ENCODE measurements around the gene ALDH3B2. TPM values are rescaled to one million over a fixed set of nuclear protein-coding genes. Genes with fewer than 3 reads are reported as not detected.
"Not testable (repeated sequence)": the region's sequence is repeated elsewhere in the genome, so short reads cannot be mapped to it uniquely, and the experiment has no call there.

ALDH3B2 gene
- total and polyA plus RNA-seq, 4 donors: 0.05 TPM; not detected in 3

DNA sequence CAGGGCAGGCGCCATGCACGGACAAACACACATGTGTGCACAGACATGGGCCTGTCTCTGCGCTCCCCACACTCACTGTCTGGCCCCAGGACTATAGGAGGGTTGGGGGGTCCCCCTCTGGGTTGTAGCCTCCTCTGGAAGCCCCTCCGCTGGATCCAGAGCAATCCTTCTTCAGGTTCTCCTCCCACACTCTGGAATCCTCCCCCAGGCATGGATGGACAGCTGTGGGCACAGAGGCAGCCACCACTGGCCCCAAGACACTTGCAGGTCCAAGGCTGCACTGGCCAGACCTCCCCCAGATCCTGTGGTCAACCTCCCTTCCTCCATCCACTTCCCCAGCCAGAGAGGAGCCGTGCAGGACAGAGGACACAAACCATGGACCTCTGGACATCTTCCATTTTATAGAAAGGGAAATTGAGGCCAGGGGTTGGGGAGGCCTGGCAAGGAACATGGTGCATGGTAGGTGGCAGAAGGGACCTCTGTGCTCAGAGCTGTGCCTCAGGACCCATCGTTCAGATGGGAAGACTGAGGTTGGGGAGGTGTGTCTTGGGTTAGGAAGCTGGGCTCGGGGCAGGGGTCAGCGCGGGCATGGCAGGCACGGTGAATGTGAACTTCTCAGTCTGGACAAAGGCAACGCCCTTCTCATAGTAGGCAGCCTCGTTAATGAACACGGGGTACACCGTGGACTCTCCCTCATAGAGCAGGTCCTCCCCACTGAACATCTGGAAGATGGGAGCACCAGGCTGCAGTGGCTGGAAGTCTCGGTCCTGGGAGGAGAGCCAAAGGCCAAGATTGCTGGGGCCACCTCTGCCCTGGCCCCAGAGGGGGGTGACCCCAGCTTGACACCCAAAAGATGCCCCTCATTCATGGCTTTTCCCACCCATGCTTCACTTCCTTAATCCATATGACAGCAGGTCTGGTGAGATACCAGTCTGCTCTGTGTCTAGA lies 32.0 kb downstream of the ALDH3B2 start:
- Histone ChIP-seq H3K4me1 (ENCODE audit: control insufficient read depth in 1 of 2, insufficient read depth in 2 of 2, low read length in 2 of 2) (no peaks in the 10 kb centered on the region), H3K4me3 (ENCODE audit: low read length in 2 of 2) (no peak overlapping the region), H3K27ac (ENCODE audit: low read depth in 1 of 2, low read length in 2 of 2) (no peak overlapping the region), H3K27me3 (ENCODE audit: control insufficient read depth in 1 of 2, insufficient read depth in 2 of 2, low read length in 1 of 2) (no peaks in the 10 kb centered on the region), H3K36me3 (ENCODE audit: control insufficient read depth in 1 of 2, insufficient read depth in 2 of 2, low read length in 1 of 2) (no peaks in the 10 kb centered on the region), H3K9me3 (ENCODE audit: control insufficient read depth, low read length) (no peaks in the 10 kb centered on the region)
- ATAC-seq (ENCODE audit: low FRiP score) (no peak), DNase-seq (peak in 1 of 2 donors; percentile 58)
- WGBS, 2 donors: 88 to 91% methylated on average over 15 of the region's 15 CpGs
- intact Hi-C loops (cut with DNase I): no loop called here

DNA sequence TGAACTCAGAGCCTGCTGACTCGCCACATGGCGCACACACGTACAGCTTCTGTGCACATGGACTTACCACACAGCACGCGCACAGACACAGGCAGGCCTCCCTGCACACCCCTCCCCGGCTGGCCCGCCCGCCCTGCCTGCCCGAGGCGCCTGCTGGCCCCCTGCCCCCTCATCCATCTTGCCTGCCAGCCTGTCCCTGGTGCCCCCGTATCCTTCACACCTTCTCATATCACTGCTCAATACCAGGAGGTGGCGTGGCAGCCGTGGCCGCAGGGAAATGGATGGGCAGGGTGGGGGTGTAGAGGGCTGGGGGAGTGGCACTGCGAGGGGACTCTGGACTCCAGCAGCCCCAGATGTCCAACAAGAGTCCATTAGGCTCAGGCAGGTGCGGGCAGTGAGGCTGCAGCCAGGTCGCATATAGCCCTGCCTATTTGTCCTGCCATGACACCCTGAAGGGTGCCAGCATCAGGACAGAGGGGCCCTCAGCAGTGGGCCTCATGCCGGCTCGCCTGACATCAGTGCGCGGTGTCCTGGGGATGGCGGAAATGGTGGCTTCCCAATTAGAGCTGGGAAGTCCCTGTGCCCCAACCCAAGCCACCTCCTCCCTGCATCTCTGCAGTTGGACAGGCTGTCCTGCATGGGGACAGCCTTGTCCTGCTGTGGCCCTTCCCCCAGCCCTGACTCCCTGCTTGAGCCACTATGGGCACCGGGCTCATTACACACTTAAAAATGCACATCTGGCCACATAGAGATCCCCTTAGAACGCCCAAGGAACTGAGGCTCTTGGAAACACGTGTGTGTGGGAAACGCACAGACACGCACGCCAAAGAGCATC lies 32.9 kb downstream of the ALDH3B2 start:
- Histone ChIP-seq H3K27ac (ENCODE audit: low read depth in 1 of 2, low read length in 2 of 2) (no peak overlapping the region), H3K36me3 (ENCODE audit: control insufficient read depth in 1 of 2, insufficient read depth in 2 of 2, low read length in 1 of 2) (no peaks in the 10 kb centered on the region), H3K9me3 (ENCODE audit: control insufficient read depth, low read length) (no peaks in the 10 kb centered on the region), H3K27me3 (ENCODE audit: control insufficient read depth in 1 of 2, insufficient read depth in 2 of 2, low read length in 1 of 2) (no peaks in the 10 kb centered on the region), H3K4me1 (ENCODE audit: control insufficient read depth in 1 of 2, insufficient read depth in 2 of 2, low read length in 2 of 2) (no peaks in the 10 kb centered on the region), H3K4me3 (ENCODE audit: low read length in 2 of 2) (no peak overlapping the region)
- WGBS, 2 donors: 77 to 83% methylated on average over 28 of the region's 28 CpGs
- intact Hi-C loops (cut with DNase I): no loop called here
- peak in 1 of 2 donors; percentile 66 for DNase-seq
- no peak for ATAC-seq (ENCODE audit: low FRiP score)

DNA sequence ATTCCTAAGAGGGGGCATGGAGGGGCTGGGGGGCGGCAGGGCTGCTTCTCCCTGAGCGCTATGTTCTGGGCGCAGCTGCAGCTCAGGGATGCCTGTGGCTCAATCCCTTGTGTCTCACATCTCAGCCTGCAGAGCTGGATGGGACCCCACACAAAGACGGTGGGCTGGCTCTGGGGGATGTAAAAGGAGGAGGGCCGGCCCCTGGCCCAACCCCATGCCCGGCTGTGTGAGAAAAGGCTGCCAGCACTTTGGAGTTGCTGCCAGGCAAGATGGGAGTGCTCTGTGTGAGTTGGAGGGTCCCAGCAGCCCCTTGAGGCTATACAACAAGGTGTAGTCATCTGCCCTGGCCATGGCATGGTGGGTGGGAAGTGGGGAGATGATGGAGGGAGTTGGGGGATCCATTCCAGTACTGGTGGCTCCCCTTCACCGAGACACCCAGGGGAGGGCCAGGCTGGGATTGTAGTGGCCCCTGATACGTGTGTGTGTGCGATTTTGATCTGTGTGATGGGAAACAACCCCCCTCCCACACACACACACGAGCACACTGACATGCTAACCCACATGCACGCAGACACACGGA lies 33.6 kb downstream of the ALDH3B2 start:
- Histone ChIP-seq H3K27ac (ENCODE audit: low read depth in 1 of 2, low read length in 2 of 2) (no peak overlapping the region), H3K4me3 (ENCODE audit: low read length in 2 of 2) (no peak overlapping the region), H3K4me1 (ENCODE audit: control insufficient read depth in 1 of 2, insufficient read depth in 2 of 2, low read length in 2 of 2) (no peaks in the 10 kb centered on the region), H3K9me3 (ENCODE audit: control insufficient read depth, low read length) (no peaks in the 10 kb centered on the region), H3K36me3 (ENCODE audit: control insufficient read depth in 1 of 2, insufficient read depth in 2 of 2, low read length in 1 of 2) (no peaks in the 10 kb centered on the region), H3K27me3 (ENCODE audit: control insufficient read depth in 1 of 2, insufficient read depth in 2 of 2, low read length in 1 of 2) (no peaks in the 10 kb centered on the region)
- ATAC-seq (ENCODE audit: low FRiP score) (no peak), DNase-seq (peak in 1 of 2 donors; percentile 20)
- 64 to 66% methylated on average over 12 of the region's 12 CpGs for WGBS, 2 donors
- intact Hi-C loops (cut with DNase I): no loop called here

GRCh38 chr11:67640021-67640757 lies 34.2 kb downstream of the ALDH3B2 start:
- DNase-seq: peak in 1 of 2 donors; percentile 83
- no peaks in the 10 kb centered on the region for H3K4me1 ChIP-seq (ENCODE audit: control insufficient read depth in 1 of 2, insufficient read depth in 2 of 2, low read length in 2 of 2)
- intact Hi-C loops (cut with DNase I): no loop called here
- peak; percentile 17 for ATAC-seq (ENCODE audit: low FRiP score)
- no peaks in the 10 kb centered on the region for H3K9me3 ChIP-seq (ENCODE audit: control insufficient read depth, low read length)
- 37 to 41% methylated on average over 23 of the region's 23 CpGs for WGBS, 2 donors
- H3K27me3 ChIP-seq (ENCODE audit: control insufficient read depth in 1 of 2, insufficient read depth in 2 of 2, low read length in 1 of 2): no peaks in the 10 kb centered on the region
- H3K36me3 ChIP-seq (ENCODE audit: control insufficient read depth in 1 of 2, insufficient read depth in 2 of 2, low read length in 1 of 2): no peaks in the 10 kb centered on the region
- no peak overlapping the region for H3K4me3 ChIP-seq (ENCODE audit: low read length in 2 of 2)
- H3K27ac ChIP-seq (ENCODE audit: low read depth in 1 of 2, low read length in 2 of 2): no peak overlapping the region

DNA sequence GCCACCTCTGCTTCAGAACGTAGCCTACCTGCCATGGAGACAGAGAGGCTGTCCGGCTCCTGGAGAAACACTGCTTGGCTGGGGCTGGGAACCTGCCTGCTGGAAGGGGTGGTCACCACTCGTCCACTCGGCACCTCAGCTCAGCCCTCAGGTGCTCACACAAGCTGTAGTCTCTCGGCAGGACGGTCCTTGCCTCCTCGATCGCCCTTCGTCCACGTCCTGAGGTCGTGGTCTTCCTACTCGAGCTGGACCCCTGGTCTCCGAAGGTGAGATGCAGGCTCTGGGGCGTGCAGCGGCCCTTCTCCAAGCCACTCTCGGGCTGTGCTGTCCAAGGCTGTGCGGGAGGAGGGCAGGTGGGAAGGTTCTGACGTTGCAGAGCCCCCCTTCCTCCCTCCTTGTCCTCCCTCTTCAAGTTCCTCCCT lies 35.0 kb downstream of the ALDH3B2 start, which contains the start of gene TBX10:
TBX10 (minus strand) TSS at position 326 of the 422 bp plus-strand sequence; CDS start at position 35, 291 bp downstream.
- H3K27ac ChIP-seq (ENCODE audit: low read depth in 1 of 2, low read length in 2 of 2): no peak within 1 kb of the TSS
- no peak for ATAC-seq (ENCODE audit: low FRiP score)
- H3K27me3 ChIP-seq (ENCODE audit: control insufficient read depth in 1 of 2, insufficient read depth in 2 of 2, low read length in 1 of 2): no peaks in the 10 kb centered on the region
- H3K36me3 ChIP-seq (ENCODE audit: control insufficient read depth in 1 of 2, insufficient read depth in 2 of 2, low read length in 1 of 2): no peaks in the 10 kb centered on the region
- DNase-seq: no peak
- WGBS, 2 donors: 74 to 75% methylated on average over 18 of the region's 18 CpGs
- no peaks in the 10 kb centered on the region for H3K4me1 ChIP-seq (ENCODE audit: control insufficient read depth in 1 of 2, insufficient read depth in 2 of 2, low read length in 2 of 2)
- H3K4me3 ChIP-seq (ENCODE audit: low read length in 2 of 2): no peak within 1 kb of the TSS
- intact Hi-C loops (cut with DNase I): no loop called here
- no peaks in the 10 kb centered on the region for H3K9me3 ChIP-seq (ENCODE audit: control insufficient read depth, low read length)

GRCh38 chr11:67638535-67639437 lies 35.6 kb downstream of the ALDH3B2 start:
- WGBS, 2 donors: 84 to 88% methylated on average over 23 to 24 of the region's 24 CpGs
- intact Hi-C loops (cut with DNase I): no loop called here
- no peak for ATAC-seq (ENCODE audit: low FRiP score)
- DNase-seq: peak in 1 of 2 donors; percentile 62
- Histone ChIP-seq H3K27ac (ENCODE audit: low read depth in 1 of 2, low read length in 2 of 2) (no peak overlapping the region), H3K36me3 (ENCODE audit: control insufficient read depth in 1 of 2, insufficient read depth in 2 of 2, low read length in 1 of 2) (no peaks in the 10 kb centered on the region), H3K4me3 (ENCODE audit: low read length in 2 of 2) (no peak overlapping the region), H3K27me3 (ENCODE audit: control insufficient read depth in 1 of 2, insufficient read depth in 2 of 2, low read length in 1 of 2) (no peaks in the 10 kb centered on the region), H3K4me1 (ENCODE audit: control insufficient read depth in 1 of 2, insufficient read depth in 2 of 2, low read length in 2 of 2) (no peaks in the 10 kb centered on the region), H3K9me3 (ENCODE audit: control insufficient read depth, low read length) (no peaks in the 10 kb centered on the region)

DNA sequence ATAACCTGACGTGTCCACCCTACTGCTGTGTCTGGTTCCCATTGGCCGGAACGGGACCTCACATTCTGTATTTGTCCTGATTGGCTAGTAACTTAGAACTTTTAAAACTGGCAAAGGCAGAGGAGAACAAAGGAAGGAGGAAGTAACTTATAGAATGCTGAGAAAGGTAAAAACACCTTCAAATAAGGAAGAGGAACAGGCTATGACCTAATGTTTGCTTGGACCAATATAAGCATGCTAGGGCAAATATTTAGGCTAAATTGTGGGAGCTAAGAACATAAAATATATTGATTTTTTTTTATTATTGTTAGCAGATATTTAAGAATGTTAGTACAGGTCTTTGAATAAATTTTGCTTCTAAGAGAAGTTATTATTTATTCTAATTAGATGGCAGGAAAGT lies 37.0 kb downstream of the ALDH3B2 start:
- intact Hi-C loops (cut with DNase I); H3K4me3 ChIP-seq (ENCODE audit: low read length in 2 of 2); H3K27ac ChIP-seq (ENCODE audit: low read depth in 1 of 2, low read length in 2 of 2); H3K9me3 ChIP-seq (ENCODE audit: control insufficient read depth, low read length); H3K4me1 ChIP-seq (ENCODE audit: control insufficient read depth in 1 of 2, insufficient read depth in 2 of 2, low read length in 2 of 2); H3K36me3 ChIP-seq (ENCODE audit: control insufficient read depth in 1 of 2, insufficient read depth in 2 of 2, low read length in 1 of 2); ATAC-seq (ENCODE audit: low FRiP score); H3K27me3 ChIP-seq (ENCODE audit: control insufficient read depth in 1 of 2, insufficient read depth in 2 of 2, low read length in 1 of 2): not testable (repeated sequence)
- 77 to 79% methylated on average over 3 of the region's 3 CpGs for WGBS, 2 donors
- peak in 1 of 2 donors; percentile 22 for DNase-seq

Data from aorta (tissue), 5 donors.